Measurements from ENCODE around the gene TYW3.

- no peak for TF ChIP-seq GLIS3 (CRISPR knock-in tag; IDR thresholded peaks at IDR 0.05)
- no peak for TF ChIP-seq PATZ1 (CRISPR knock-in tag; IDR thresholded peaks at IDR 0.05; ENCODE audit: borderline replicate concordance)
- no peak for TF ChIP-seq OSR1 (CRISPR knock-in tag; IDR thresholded peaks at IDR 0.05)
- TF ChIP-seq ZFP3 (CRISPR knock-in tag; IDR thresholded peaks at IDR 0.05): no peak
- no peak for TF ChIP-seq TCF4 (CRISPR knock-in tag; IDR thresholded peaks at IDR 0.05; ENCODE audit: borderline replicate concordance)
- TF ChIP-seq ESRRG (CRISPR knock-in tag; IDR thresholded peaks at IDR 0.05): no peak
- no peak for TF ChIP-seq ZNF565 (CRISPR knock-in tag; conservative IDR thresholded peaks at IDR 0.05; ENCODE audit: low read depth)
- TF ChIP-seq ARNTL (CRISPR knock-in tag; IDR thresholded peaks at IDR 0.05; ENCODE audit: borderline replicate concordance, low read depth): no peak
- no peak for TF ChIP-seq ZFP30 (CRISPR knock-in tag; IDR thresholded peaks at IDR 0.05)
Observed at GRCh38 chr1:74763807-74764206, 30.9 kb downstream of the TYW3 start.

Data from SK-N-SH treated with all-trans-retinoic acid at 6 μM for 48 hours (cell line).